WTC11 (cell line): ENCODE data around the gene SDE2. TPM values are rescaled to one million over a fixed set of nuclear protein-coding genes. Genes with fewer than 3 reads are reported as not detected.

Experiments
- ATAC-seq: fragments of 200-7000 bp; cut with Tn5 transposase; 2 replicates; pipeline ENCODE4 v1.10.0; 2021; ENCODE audit warnings: mild to moderate bottlenecking, moderate library complexity
- CTCF ChIA-PET: fragments of 300-600 bp; sonication (Branson Sonifier 250); formaldehyde crosslinking; loops from one replicate; lab custom pipeline; 2021; ENCODE audit warnings: antibody characterized with exemption; lab: Charles Lee
- POLR2A ChIA-PET: fragments of 350-600 bp; sonication (Branson Sonifier 250); formaldehyde crosslinking; loops from one replicate; lab custom pipeline; 2021; ENCODE audit warnings: antibody characterized with exemption; lab: Charles Lee
- DNase-seq: peaks from one replicate; pipeline ENCODE4 v3.0.0; 2021; ENCODE audit warnings: low spot score
- H3K27ac Mint-ChIP-seq: 2 replicates; pipeline ENCODE4 v1.8.0; 2021; ENCODE audit warnings: mixed read lengths
- H3K27me3 Mint-ChIP-seq: 2 replicates; pipeline ENCODE4 v1.8.0; 2021; ENCODE audit warnings: low read depth, mild to moderate bottlenecking, moderate library complexity, mixed read lengths
- H3K36me3 Mint-ChIP-seq: 2 replicates; pipeline ENCODE4 v1.8.0; 2021; ENCODE audit warnings: mixed read lengths
- H3K4me1 Mint-ChIP-seq: 2 replicates; pipeline ENCODE4 v1.8.0; 2022; ENCODE audit warnings: mixed read lengths
- H3K4me3 Mint-ChIP-seq: 2 replicates; pipeline ENCODE4 v1.8.0; 2021; ENCODE audit warnings: mild to moderate bottlenecking, moderate library complexity, mixed read lengths
- H3K9me3 Mint-ChIP-seq: 2 replicates; pipeline ENCODE4 v1.8.0; 2021; ENCODE audit warnings: mixed read lengths
- ARID4B ChIP-seq: sonication (generic); formaldehyde crosslinking; IDR thresholded peaks from 2 replicates; pipeline ENCODE4 v1.8.0; 2023; ENCODE audit warnings: missing genetic modification reagents, mild to moderate bottlenecking, borderline replicate concordance
- CBFB ChIP-seq: sonication (generic); formaldehyde crosslinking; IDR thresholded peaks from 2 replicates; pipeline ENCODE4 v1.8.1; 2022; ENCODE audit warnings: mild to moderate bottlenecking, low read depth, missing genetic modification reagents
- CTCF ChIP-seq: fragments of 200-600 bp; IDR thresholded peaks from 2 replicates; pipeline ENCODE4 v1.8.0; 2022; ENCODE audit warnings: antibody characterized with exemption
- EMX1 ChIP-seq: fragments of 250-450 bp; sonication (Bioruptor Pico); IDR thresholded peaks from 2 replicates; pipeline ENCODE4 v1.8.0; 2021; ENCODE audit warnings: mild to moderate bottlenecking
- NR1H2 ChIP-seq: sonication (generic); formaldehyde crosslinking; IDR thresholded peaks from 2 replicates; pipeline ENCODE4 v1.9.0; 2021; ENCODE audit warnings: mild to moderate bottlenecking, moderate library complexity, missing genetic modification reagents
- NR2C2 ChIP-seq: sonication (generic); formaldehyde crosslinking; IDR thresholded peaks from 2 replicates; pipeline ENCODE4 v1.8.0; 2022; ENCODE audit warnings: mild to moderate bottlenecking, missing genetic modification reagents
- PREB ChIP-seq: sonication (generic); formaldehyde crosslinking; IDR thresholded peaks from 2 replicates; pipeline ENCODE4 v1.8.1; 2022; ENCODE audit warnings: mild to moderate bottlenecking, missing genetic modification reagents, moderate library complexity, borderline replicate concordance
- RORB ChIP-seq: fragments of 250-450 bp; sonication (Bioruptor Pico); IDR thresholded peaks from 2 replicates; pipeline ENCODE4 v1.9.0; 2021; ENCODE audit warnings: mild to moderate bottlenecking
- TCF7 ChIP-seq: sonication (generic); formaldehyde crosslinking; IDR thresholded peaks from 2 replicates; pipeline ENCODE4 v1.8.0; 2022; ENCODE audit warnings: mild to moderate bottlenecking, low read depth, missing genetic modification reagents, moderate library complexity
- USF1 ChIP-seq: sonication (generic); formaldehyde crosslinking; IDR thresholded peaks from 2 replicates; pipeline ENCODE4 v1.8.0; 2022; ENCODE audit warnings: mild to moderate bottlenecking, missing genetic modification reagents
- ZNF121 ChIP-seq: sonication (generic); formaldehyde crosslinking; IDR thresholded peaks from 2 replicates; pipeline ENCODE4 v1.8.0; 2023; ENCODE audit warnings: missing genetic modification reagents
- ZNF396 ChIP-seq: fragments of 250-450 bp; sonication (Bioruptor Pico); IDR thresholded peaks from 2 replicates; pipeline ENCODE4 v1.8.0; 2021; ENCODE audit warnings: mild to moderate bottlenecking, moderate library complexity, borderline replicate concordance
- ZNF416 ChIP-seq: fragments of 250-450 bp; sonication (Bioruptor Pico); IDR thresholded peaks from 2 replicates; pipeline ENCODE4 v1.9.0; 2021; ENCODE audit warnings: mild to moderate bottlenecking, inconsistent platforms
- total RNA-seq: library from RNA; stranded (reverse); gene quantifications from 3 replicates; pipeline ENCODE4 v1.2.3, GENCODE V29; 2021
- TF ChIP-seq, protein P1 (sequence below): sonication (generic); formaldehyde crosslinking; IDR thresholded peaks from 2 replicates; pipeline ENCODE4 v1.8.0; 2022; ENCODE audit warnings: missing genetic modification reagents
- TF ChIP-seq, protein P2 (sequence below): fragments of 250-450 bp; sonication (Bioruptor Pico); conservative IDR thresholded peaks from 2 replicates; pipeline ENCODE4 v1.9.0; 2021; ENCODE audit warnings: mild to moderate bottlenecking
- TF ChIP-seq, protein P3 (sequence below): sonication (generic); formaldehyde crosslinking; IDR thresholded peaks from 2 replicates; pipeline ENCODE4 v1.8.1; 2023; ENCODE audit warnings: mild to moderate bottlenecking, missing genetic modification reagents, borderline replicate concordance

SDE2 gene
- total RNA-seq, 1 experiment from 2014 or later, result 17.2 TPM

DNA sequence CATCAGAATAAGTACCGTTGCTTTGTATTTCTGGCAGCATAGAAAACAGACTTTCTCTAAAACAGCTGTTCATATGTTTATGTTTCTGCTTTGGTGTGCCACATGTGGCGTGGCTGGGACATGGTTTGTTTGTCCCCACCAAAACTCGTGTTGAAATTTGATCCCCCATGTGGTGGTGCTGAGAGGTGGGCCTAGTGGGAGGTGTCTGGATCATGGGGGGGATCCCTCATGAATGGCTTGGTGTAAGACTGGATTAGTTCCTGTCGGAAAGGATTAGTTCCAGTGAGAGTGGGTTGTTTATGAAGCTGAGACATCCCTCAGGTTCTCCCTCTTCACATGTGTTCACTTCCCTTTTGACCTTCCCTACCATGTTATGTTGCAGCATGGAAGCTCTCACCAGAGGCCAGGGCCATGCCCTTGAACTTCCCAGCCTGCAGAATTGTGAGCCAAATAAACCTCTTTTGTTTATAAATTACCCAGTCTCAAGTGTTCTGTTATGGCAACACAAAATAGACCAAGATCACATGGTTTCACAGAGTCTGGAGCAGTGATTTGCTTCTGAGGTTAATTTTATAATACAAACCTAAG is 45.5 kb upstream of the SDE2 start (continued):
- no peak for TF ChIP-seq USF1 (CRISPR knock-in tag)

GRCh38 chr1:226041419-226041818 is 42.3 kb upstream of the SDE2 start:
- H3K27me3 Mint-ChIP-seq, result no peaks in the 10 kb centered on the region; the same call in 1 of the 2 replicates
- DNase-seq, result no peak
- no peak for ATAC-seq
- H3K36me3 Mint-ChIP-seq, result 0 out of 2 replicates have a peak, but pooled peaks cover 3% of the 10 kb centered on the region
- peaks cover 11% of the 10 kb centered on the region for H3K9me3 Mint-ChIP-seq
- peaks cover 7% of the 10 kb centered on the region; the same call in 1 of the 2 replicates for H3K4me1 Mint-ChIP-seq
- H3K4me3 Mint-ChIP-seq, result no peak overlapping the region
- CTCF ChIA-PET, result interaction anchor here (0.8 to 1.7 kb wide), 2 partner anchors 23 to 54 kb away, joined by 3 to 5 read pairs; no protein-coding TSS in a partner anchor
- H3K27ac Mint-ChIP-seq, result no peak overlapping the region
- POLR2A ChIA-PET, result interaction anchor here (0.6 kb wide), 1 partner anchor 13 kb away, joined by 3 read pairs; no protein-coding TSS in a partner anchor
- TF ChIP-seq PREB (CRISPR knock-in tag), result no peak
- no peak for TF ChIP-seq TCF7 (CRISPR knock-in tag)
- no peak for TF ChIP-seq CTCF
- TF ChIP-seq, protein P1, sequence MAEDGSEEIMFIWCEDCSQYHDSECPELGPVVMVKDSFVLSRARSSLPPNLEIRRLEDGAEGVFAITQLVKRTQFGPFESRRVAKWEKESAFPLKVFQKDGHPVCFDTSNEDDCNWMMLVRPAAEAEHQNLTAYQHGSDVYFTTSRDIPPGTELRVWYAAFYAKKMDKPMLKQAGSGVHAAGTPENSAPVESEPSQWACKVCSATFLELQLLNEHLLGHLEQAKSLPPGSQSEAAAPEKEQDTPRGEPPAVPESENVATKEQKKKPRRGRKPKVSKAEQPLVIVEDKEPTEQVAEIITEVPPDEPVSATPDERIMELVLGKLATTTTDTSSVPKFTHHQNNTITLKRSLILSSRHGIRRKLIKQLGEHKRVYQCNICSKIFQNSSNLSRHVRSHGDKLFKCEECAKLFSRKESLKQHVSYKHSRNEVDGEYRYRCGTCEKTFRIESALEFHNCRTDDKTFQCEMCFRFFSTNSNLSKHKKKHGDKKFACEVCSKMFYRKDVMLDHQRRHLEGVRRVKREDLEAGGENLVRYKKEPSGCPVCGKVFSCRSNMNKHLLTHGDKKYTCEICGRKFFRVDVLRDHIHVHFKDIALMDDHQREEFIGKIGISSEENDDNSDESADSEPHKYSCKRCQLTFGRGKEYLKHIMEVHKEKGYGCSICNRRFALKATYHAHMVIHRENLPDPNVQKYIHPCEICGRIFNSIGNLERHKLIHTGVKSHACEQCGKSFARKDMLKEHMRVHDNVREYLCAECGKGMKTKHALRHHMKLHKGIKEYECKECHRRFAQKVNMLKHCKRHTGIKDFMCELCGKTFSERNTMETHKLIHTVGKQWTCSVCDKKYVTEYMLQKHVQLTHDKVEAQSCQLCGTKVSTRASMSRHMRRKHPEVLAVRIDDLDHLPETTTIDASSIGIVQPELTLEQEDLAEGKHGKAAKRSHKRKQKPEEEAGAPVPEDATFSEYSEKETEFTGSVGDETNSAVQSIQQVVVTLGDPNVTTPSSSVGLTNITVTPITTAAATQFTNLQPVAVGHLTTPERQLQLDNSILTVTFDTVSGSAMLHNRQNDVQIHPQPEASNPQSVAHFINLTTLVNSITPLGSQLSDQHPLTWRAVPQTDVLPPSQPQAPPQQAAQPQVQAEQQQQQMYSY (CRISPR knock-in tag), result no peak
- TF ChIP-seq RORB (CRISPR knock-in tag), result no peak
- TF ChIP-seq, protein P2, sequence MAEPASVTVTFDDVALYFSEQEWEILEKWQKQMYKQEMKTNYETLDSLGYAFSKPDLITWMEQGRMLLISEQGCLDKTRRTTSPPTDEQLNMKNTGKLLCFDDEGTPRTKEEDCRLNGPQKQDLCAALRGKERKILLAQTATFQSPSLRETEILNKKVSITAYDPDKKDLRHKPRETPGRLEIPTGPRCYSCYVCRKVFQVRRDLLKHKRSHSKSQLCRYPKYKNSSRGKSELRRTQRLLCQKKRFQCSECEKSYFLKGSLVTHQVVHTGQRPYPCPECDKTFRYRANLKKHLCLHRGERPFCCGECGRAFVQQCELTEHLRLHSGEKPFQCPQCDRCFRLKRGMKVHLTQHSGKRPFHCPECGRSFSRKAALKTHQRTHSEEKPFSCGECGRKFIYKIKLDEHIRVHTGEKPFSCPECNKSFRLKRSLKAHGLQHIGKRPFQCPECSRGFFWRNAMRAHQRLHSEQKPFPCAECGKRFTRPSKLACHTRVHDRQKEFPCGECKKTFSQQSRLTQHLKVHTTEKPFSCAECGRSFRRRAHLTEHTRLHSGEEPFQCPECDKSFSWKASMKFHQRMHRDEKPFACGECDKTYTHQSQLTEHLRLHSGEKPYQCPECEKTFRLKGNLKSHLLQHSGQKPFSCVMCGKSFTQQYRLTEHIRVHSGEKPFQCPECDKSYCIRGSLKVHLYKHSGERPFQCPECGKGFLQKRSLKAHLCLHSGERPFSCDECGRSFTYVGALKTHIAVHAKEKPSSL (CRISPR knock-in tag), result no peak
- TF ChIP-seq, protein P3, sequence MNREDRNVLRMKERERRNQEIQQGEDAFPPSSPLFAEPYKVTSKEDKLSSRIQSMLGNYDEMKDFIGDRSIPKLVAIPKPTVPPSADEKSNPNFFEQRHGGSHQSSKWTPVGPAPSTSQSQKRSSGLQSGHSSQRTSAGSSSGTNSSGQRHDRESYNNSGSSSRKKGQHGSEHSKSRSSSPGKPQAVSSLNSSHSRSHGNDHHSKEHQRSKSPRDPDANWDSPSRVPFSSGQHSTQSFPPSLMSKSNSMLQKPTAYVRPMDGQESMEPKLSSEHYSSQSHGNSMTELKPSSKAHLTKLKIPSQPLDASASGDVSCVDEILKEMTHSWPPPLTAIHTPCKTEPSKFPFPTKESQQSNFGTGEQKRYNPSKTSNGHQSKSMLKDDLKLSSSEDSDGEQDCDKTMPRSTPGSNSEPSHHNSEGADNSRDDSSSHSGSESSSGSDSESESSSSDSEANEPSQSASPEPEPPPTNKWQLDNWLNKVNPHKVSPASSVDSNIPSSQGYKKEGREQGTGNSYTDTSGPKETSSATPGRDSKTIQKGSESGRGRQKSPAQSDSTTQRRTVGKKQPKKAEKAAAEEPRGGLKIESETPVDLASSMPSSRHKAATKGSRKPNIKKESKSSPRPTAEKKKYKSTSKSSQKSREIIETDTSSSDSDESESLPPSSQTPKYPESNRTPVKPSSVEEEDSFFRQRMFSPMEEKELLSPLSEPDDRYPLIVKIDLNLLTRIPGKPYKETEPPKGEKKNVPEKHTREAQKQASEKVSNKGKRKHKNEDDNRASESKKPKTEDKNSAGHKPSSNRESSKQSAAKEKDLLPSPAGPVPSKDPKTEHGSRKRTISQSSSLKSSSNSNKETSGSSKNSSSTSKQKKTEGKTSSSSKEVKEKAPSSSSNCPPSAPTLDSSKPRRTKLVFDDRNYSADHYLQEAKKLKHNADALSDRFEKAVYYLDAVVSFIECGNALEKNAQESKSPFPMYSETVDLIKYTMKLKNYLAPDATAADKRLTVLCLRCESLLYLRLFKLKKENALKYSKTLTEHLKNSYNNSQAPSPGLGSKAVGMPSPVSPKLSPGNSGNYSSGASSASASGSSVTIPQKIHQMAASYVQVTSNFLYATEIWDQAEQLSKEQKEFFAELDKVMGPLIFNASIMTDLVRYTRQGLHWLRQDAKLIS (CRISPR knock-in tag), result no peak
- no peak for TF ChIP-seq USF1 (CRISPR knock-in tag)
- no peak for TF ChIP-seq CBFB (CRISPR knock-in tag)
- no peak for TF ChIP-seq ZNF121
- TF ChIP-seq EMX1 (CRISPR knock-in tag), result no peak
- TF ChIP-seq ARID4B, result no peak
- TF ChIP-seq NR2C2, result no peak
- TF ChIP-seq ZNF416 (CRISPR knock-in tag), result no peak
- TF ChIP-seq NR1H2 (CRISPR knock-in tag), result no peak
- no peak for TF ChIP-seq ZNF396 (CRISPR knock-in tag)
